A549 (cell line): ENCODE data around the gene TMEM126B.
"Not testable (repeated sequence)": the region's sequence is repeated elsewhere in the genome, so short reads cannot be mapped to it uniquely, and the experiment has no call there.

Source experiments
- BHLHE40 ChIP-seq: IDR thresholded peaks from 2 replicates; pipeline ENCODE4 v1.6.1; 2012; ENCODE audit warnings: low read depth, low read length, inconsistent platforms
- CEBPB ChIP-seq, 2 experiments: fragments of >200 bp in 1 of 2; sonication (Bioruptor Twin) in 1 of 2; formaldehyde crosslinking in 1 of 2; IDR thresholded peaks; 2 replicates each; pipeline ENCODE4 v1.6.1; 2012 to 2016
- CHD2 ChIP-seq: fragments of 150-350 bp; IDR thresholded peaks from 2 replicates; pipeline ENCODE4 v1.6.1; 2014; ENCODE audit warnings: low read length; ENCODE audit not compliant: partially characterized antibody
- EP300 ChIP-seq, 2 experiments: fragments of >200 bp; sonication (Bioruptor Twin); formaldehyde crosslinking; IDR thresholded peaks; 2 replicates in 1 of 2; 3 replicates in 1 of 2; pipeline ENCODE4 v1.6.1; 2016 to 2017
- GATA3 ChIP-seq: IDR thresholded peaks from 2 replicates; pipeline ENCODE4 v1.6.1; 2012; ENCODE audit warnings: borderline replicate concordance
- HDAC2 ChIP-seq: fragments of 200-600 bp; sonication (generic); IDR thresholded peaks from 2 replicates; pipeline ENCODE4 v1.6.1; 2016
- KDM1A ChIP-seq: fragments of 200-600 bp; sonication (generic); IDR thresholded peaks from 2 replicates; pipeline ENCODE4 v1.6.1; 2016; ENCODE audit warnings: low read depth, mild to moderate bottlenecking
- MAZ ChIP-seq: fragments of 150-350 bp; IDR thresholded peaks from 2 replicates; pipeline ENCODE4 v1.6.1; 2014; ENCODE audit warnings: antibody characterized with exemption, low read depth, low read length, borderline replicate concordance
- NR3C1 ChIP-seq: fragments of >200 bp; sonication (Bioruptor Twin); formaldehyde crosslinking; IDR thresholded peaks from 3 replicates; pipeline ENCODE4 v1.6.1; 2017
- POLR2A ChIP-seq: IDR thresholded peaks from 2 replicates; pipeline ENCODE4 v1.6.1; 2012; ENCODE audit warnings: mild to moderate bottlenecking, low read length
- POLR2AphosphoS2 ChIP-seq: conservative IDR thresholded peaks from 2 replicates; pipeline ENCODE4 v1.6.1; 2012; ENCODE audit warnings: low read length, improper control_type of control experiment, inconsistent platforms
- TF ChIP-seq, protein P1 (sequence below): fragments of 450-650 bp; IDR thresholded peaks from 2 replicates; pipeline ENCODE4 v1.6.1; 2014; ENCODE audit warnings: antibody characterized with exemption
- TF ChIP-seq, protein P2 (sequence below): fragments of >200 bp; sonication (Bioruptor Twin); formaldehyde crosslinking; IDR thresholded peaks from 3 replicates; pipeline ENCODE4 v1.5.1; 2016

DNA sequence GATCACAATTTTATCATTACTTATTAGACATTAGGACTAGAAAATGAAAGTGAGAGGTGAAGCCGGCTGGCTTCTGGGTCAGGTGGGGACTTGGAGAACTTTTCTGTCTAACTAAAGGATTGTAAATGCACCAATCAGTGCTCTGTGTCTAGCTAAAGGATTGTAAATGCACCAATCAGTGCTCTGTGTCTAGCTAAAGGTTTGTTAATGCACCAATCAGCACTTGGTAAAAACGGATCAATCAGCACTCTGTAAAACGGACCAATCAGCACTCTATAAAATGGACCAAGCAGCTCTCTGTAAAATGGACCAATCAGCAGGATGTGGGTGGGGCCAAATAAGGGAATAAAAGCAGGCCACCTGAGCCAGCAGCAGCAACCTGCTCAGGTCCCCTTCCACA lies 22.2 kb upstream of the TMEM126B start:
- not testable (repeated sequence) for TF ChIP-seq BHLHE40; HDAC2; KDM1A; GATA3; POLR2AphosphoS2; CEBPB (IDR thresholded peaks at IDR 0.05); MAZ; POLR2A; CHD2; NR3C1; EP300 (IDR thresholded peaks at IDR 0.05)
- TF ChIP-seq, protein P1, sequence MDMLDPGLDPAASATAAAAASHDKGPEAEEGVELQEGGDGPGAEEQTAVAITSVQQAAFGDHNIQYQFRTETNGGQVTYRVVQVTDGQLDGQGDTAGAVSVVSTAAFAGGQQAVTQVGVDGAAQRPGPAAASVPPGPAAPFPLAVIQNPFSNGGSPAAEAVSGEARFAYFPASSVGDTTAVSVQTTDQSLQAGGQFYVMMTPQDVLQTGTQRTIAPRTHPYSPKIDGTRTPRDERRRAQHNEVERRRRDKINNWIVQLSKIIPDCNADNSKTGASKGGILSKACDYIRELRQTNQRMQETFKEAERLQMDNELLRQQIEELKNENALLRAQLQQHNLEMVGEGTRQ: not testable (repeated sequence)
- TF ChIP-seq, protein P2, sequence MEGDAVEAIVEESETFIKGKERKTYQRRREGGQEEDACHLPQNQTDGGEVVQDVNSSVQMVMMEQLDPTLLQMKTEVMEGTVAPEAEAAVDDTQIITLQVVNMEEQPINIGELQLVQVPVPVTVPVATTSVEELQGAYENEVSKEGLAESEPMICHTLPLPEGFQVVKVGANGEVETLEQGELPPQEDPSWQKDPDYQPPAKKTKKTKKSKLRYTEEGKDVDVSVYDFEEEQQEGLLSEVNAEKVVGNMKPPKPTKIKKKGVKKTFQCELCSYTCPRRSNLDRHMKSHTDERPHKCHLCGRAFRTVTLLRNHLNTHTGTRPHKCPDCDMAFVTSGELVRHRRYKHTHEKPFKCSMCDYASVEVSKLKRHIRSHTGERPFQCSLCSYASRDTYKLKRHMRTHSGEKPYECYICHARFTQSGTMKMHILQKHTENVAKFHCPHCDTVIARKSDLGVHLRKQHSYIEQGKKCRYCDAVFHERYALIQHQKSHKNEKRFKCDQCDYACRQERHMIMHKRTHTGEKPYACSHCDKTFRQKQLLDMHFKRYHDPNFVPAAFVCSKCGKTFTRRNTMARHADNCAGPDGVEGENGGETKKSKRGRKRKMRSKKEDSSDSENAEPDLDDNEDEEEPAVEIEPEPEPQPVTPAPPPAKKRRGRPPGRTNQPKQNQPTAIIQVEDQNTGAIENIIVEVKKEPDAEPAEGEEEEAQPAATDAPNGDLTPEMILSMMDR: not testable (repeated sequence)
